Measurements from ENCODE around the gene DDX5. TPM values are rescaled to one million over a fixed set of nuclear protein-coding genes. Genes with fewer than 3 reads are reported as not detected.

The DDX5 gene
- total RNA-seq (2022; extraction: Qiagen RNA extraction), result 586 to 1,043 TPM (median 633 TPM) in 5 replicates

DNA sequence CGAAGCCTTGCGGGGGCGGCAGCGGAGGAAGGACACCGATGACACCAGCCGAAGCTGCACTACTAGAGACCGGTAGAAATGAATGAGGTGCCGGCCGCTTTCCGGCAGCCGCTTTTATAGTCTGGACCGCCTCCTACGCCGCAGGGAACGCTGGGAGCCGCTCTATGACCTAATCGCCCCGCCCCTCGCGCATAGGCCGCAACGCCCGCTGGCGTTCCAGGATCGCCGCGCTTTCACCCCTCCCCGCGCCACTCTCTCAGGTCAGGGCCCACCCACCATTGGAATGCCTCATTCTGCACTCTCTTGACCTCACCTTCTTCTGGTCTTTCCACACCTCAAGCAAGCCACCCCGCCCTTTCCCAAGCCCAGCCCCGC, at the start of gene DDX5:
TSS of gene DDX5 (minus strand) at position 89 of the 375 bp plus-strand sequence. CDS start 170 bp downstream, outside the sequence.

DNA sequence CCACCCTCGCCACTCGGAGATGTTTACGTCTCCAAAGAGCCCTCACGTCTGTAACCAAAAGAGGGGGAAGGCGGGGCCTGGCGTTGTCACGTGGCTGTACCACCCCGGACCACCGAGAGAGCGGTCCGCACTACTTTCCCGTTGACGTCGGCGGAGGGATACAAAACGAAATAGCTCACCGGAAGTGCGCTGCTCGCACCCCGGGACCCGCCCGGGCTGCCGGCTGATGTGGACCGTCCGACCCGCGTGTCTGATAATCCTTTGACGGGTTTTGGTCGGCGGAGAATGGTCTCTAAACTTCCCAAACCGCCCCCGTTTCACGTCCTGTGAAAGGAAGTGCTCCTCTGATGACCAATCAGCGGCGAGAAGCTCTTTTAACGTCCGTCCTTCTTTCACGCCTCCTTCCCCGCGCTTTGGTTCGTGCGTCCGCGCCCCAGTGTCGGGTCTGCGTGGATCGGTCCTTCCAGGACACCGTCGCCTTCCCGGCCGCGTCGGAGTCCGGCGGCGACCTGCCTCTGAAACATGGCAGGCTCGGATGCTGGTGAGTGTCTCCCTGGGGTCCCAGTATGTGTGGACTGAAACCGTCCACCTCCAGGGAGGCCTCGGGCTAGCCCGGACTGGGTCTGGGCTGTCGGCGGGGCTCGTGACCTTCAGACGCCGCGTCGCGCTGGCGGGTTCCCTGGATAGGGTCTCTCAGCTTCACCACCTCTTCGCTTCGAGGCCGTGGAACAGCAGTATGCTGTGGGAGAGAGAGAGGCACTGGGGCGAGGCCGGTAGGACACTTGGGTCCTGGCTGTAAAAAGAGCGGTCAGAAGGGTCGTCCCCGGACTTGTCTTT, 705 bp upstream of the DDX5 start, which contains the start of gene CEP95:
TSS of gene CEP95 (plus strand) at position 402 of the 837 bp plus-strand sequence. CDS start at position 523, 121 bp downstream.

DNA sequence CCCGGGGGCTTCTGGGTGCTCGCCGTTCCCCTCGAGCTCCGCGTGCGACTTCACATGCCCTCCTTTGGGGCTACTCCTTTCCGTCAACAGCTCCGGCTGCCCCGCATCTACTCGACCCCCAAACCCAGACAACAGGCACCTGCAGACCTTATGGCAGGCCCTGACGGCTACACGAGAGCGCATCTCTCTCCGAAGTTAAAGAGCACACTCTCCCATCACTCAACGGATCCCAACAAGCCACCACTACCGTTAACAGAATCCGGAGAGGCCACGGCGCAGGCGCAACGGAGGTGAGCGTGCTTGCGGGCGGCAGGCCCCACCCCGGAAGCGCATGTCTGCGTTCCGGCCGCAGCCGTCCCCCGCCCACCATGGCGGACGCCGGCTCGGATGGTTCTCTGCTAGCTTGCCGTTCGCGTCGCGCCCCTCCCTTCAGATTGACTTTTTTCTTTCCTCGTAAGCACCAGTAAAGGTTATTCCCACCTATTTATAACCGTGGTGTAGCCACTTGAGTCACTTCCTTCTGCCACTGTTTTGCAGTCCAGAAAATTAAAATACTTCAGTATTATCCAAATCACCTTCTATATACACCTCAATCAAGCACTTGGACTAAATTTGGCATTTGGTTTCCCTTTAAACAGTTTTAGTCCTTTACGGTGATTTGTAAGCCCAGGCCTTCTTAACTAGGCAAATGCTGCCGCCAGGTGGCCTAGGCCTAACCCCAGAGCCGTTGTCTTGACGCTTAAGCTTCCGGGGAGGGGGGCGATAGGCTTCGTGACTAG, 9.1 kb downstream of the DDX5 start, which contains the start of gene POLG2:
TSS of gene POLG2 (minus strand) at position 269 of the 779 bp plus-strand sequence. CDS start at position 183, 86 bp downstream.

DNA sequence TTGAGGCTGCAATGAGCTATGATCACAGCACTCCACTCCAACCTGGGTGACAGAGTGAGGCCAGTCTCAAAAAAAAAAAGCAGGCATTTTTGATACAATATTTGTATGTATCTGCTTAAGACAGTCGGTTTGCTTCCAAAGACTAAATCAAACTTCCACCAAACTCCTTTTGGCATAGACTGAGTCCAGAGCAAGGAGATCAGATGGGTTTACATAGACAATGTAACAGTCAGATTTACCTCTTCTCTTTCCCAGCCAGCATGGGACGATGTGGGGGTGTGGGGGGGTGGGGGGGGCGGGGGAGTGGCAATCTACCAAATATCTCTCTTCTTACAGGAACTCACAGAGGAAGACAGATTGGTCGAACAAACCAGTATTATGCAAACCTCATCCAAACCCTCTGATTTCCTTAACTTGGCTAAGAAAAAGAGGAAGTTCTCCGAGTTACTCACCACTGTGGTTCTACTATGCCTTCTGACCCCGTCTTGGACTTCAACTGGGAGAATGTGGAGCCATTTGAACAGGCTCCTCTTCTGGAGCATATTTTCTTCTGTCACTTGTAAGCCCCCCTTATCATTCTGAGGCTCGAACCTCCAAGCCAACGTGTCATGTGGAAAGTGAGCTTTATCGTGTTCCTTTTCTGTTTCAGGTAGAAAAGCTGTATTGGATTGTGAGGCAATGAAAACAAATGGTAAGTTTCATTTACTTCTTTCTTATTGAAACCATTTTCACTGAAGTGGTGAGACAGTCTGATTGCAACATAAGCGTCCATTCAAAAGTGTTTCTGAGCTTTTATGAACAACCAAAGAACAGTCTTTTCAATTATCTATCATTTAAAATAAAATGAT, 57.2 kb downstream of the DDX5 start, which contains the start of gene MILR1:
TSS of gene MILR1 (plus strand) at position 451 of the 848 bp plus-strand sequence. CDS start at position 505, 54 bp downstream.

Other genes with a start within 250 kb of the DDX5 start
- gene TEX2, start 243.0 kb downstream of the DDX5 start, total RNA-seq (2022; extraction: Qiagen RNA extraction), result 10.6 to 14.0 TPM (median 12.2 TPM) in 5 replicates
- gene PECAM1, start 115.4 kb downstream of the DDX5 start, total RNA-seq (2022; extraction: Qiagen RNA extraction), result 0.03 to 0.56 TPM (median 0.05 TPM) in 5 replicates
- 1.3 to 2.2 TPM (median 1.7 TPM) in 5 replicates for gene MILR1, start 57.2 kb downstream of the DDX5 start, total RNA-seq (2022; extraction: Qiagen RNA extraction)
- 15.3 to 18.0 TPM (median 16.7 TPM) in 5 replicates for gene POLG2, start 9.2 kb downstream of the DDX5 start, total RNA-seq (2022; extraction: Qiagen RNA extraction)
- 30.6 to 38.8 TPM (median 34.5 TPM) in 5 replicates for gene CEP95, start 688 bp upstream of the DDX5 start, total RNA-seq (2022; extraction: Qiagen RNA extraction)
- gene SMURF2, start 156.0 kb upstream of the DDX5 start, total RNA-seq (2022; extraction: Qiagen RNA extraction), result 21.9 to 29.1 TPM (median 27.9 TPM) in 5 replicates